IMR-90 (cell line): ENCODE data around the gene ATP11A. TPM values are rescaled to one million over a fixed set of nuclear protein-coding genes. Genes with fewer than 3 reads are reported as not detected.

Experiments
- ATAC-seq: fragments of 200-7000 bp; cut with Tn5 transposase; 2 replicates; pipeline ENCODE4 v1.9.1; 2020; ENCODE audit warnings: low read depth, mild to moderate bottlenecking, moderate library complexity
- BruUV-seq: library from RNA; stranded (reverse); fragments of 400-500 nt; replicated peaks from 2 replicates; lab custom pipeline; 2021; lab: Mats Ljungman, UMichigan
- CTCF ChIA-PET: fragments of 300-600 bp; formaldehyde crosslinking; extraction: SDS; loops from one replicate; lab custom pipeline; 2021; ENCODE audit warnings: antibody characterized with exemption; lab: Yijun Ruan, JAX
- POLR2A ChIA-PET: fragments of 300-600 bp; sonication (Branson Sonifier 250); formaldehyde crosslinking; loops from one replicate; lab custom pipeline; 2022; ENCODE audit warnings: antibody characterized with exemption; ENCODE audit not compliant: unreplicated experiment; lab: Charles Lee
- DNase-seq: peaks from one replicate; pipeline ENCODE4 v3.0.0; 2013
- H2AFZ ChIP-seq: replicated peaks from 2 replicates; pipeline ENCODE3; 2013; ENCODE audit warnings: low read length, mild to moderate bottlenecking; ENCODE audit not compliant: poor library complexity
- H2AK5ac ChIP-seq: 2 replicates; pipeline ENCODE4 v1.6.1; 2013; ENCODE audit warnings: low read depth, low read length, inconsistent platforms
- H2AK9ac ChIP-seq: replicated peaks from 2 replicates; pipeline ENCODE3; 2013; ENCODE audit warnings: mild to moderate bottlenecking, low read depth, low read length, moderate library complexity; ENCODE audit not compliant: poor library complexity
- H2BK120ac ChIP-seq: 2 replicates; pipeline ENCODE4 v1.6.1; 2013; ENCODE audit warnings: low read depth, low read length, inconsistent platforms
- H2BK15ac ChIP-seq: 3 replicates; pipeline ENCODE4 v1.6.1; 2013; ENCODE audit warnings: low read depth, low read length, inconsistent platforms
- H2BK20ac ChIP-seq: 2 replicates; pipeline ENCODE4 v1.6.1; 2013; ENCODE audit warnings: low read depth, mild to moderate bottlenecking, inconsistent platforms, low read length, moderate library complexity
- H2BK5ac ChIP-seq: 2 replicates; pipeline ENCODE4 v1.6.1; 2013; ENCODE audit warnings: mild to moderate bottlenecking, low read depth, low read length, inconsistent platforms; ENCODE audit not compliant: poor library complexity, severe bottlenecking
- H3K14ac ChIP-seq: replicated peaks from 2 replicates; pipeline ENCODE4 v1.6.1; 2013; ENCODE audit warnings: low read depth, low read length, inconsistent platforms
- H3K18ac ChIP-seq: 2 replicates; pipeline ENCODE4 v1.6.1; 2013; ENCODE audit warnings: low read depth, low read length, control low read depth
- H3K23ac ChIP-seq: 2 replicates; pipeline ENCODE4 v1.6.1; 2013; ENCODE audit warnings: low read depth, low read length, inconsistent platforms
- H3K27ac ChIP-seq: 2 replicates; pipeline ENCODE4 v1.5.1; 2013; ENCODE audit warnings: mild to moderate bottlenecking, control low read depth, low read length; ENCODE audit not compliant: insufficient read depth
- H3K27me3 ChIP-seq: 2 replicates; pipeline ENCODE4 v1.6.1; 2013; ENCODE audit warnings: low read length; ENCODE audit not compliant: control insufficient read depth, insufficient read depth
- H3K36me3 ChIP-seq: 2 replicates; pipeline ENCODE4 v1.6.1; 2013; ENCODE audit warnings: low read length, mixed read lengths; ENCODE audit not compliant: control insufficient read depth, insufficient read depth
- H3K4ac ChIP-seq: 2 replicates; pipeline ENCODE4 v1.6.1; 2013; ENCODE audit warnings: low read depth, low read length, inconsistent platforms
- H3K4me1 ChIP-seq: 2 replicates; pipeline ENCODE4 v1.6.1; 2013; ENCODE audit warnings: low read length, mixed read lengths; ENCODE audit not compliant: control insufficient read depth, insufficient read depth
- H3K4me2 ChIP-seq: 2 replicates; pipeline ENCODE4 v1.6.1; 2013; ENCODE audit warnings: low read depth, mild to moderate bottlenecking, control low read depth, low read length, moderate library complexity
- H3K4me3 ChIP-seq: 2 replicates; pipeline ENCODE4 v1.5.1; 2013; ENCODE audit warnings: low read depth, mild to moderate bottlenecking, control low read depth, low read length, moderate library complexity; ENCODE audit not compliant: insufficient read depth
- H3K56ac ChIP-seq: 2 replicates; pipeline ENCODE4 v1.6.1; 2013; ENCODE audit warnings: low read length, inconsistent platforms; ENCODE audit not compliant: insufficient read depth; ENCODE audit errors: extremely low read depth
- H3K79me1 ChIP-seq, 2 experiments: 2 replicates each; pipeline ENCODE4 v1.6.1; 2013; ENCODE audit warnings: low read length in 2 of 2, inconsistent platforms in 1 of 2, low read depth in 1 of 2
- H3K9ac ChIP-seq: 2 replicates; pipeline ENCODE4 v1.6.1; 2013; ENCODE audit warnings: low read depth, low read length, control low read depth
- H3K9me1 ChIP-seq: 2 replicates; pipeline ENCODE4 v1.6.1; 2013; ENCODE audit warnings: low read length, inconsistent platforms; ENCODE audit not compliant: insufficient read depth
- H3K9me3 ChIP-seq: 2 replicates; pipeline ENCODE4 v1.6.1; 2013; ENCODE audit warnings: low read length; ENCODE audit not compliant: control insufficient read depth, insufficient read depth
- H4K20me1 ChIP-seq: 2 replicates; pipeline ENCODE4 v1.6.1; 2013; ENCODE audit warnings: low read length, inconsistent platforms; ENCODE audit not compliant: insufficient read depth
- H4K5ac ChIP-seq: 2 replicates; pipeline ENCODE4 v1.6.1; 2013; ENCODE audit warnings: mild to moderate bottlenecking, low read depth, low read length, control low read depth
- H4K8ac ChIP-seq, 2 experiments: 2 replicates each; pipeline ENCODE4 v1.6.1; 2013; ENCODE audit warnings: low read depth in 2 of 2, low read length in 2 of 2, control low read depth in 1 of 2, inconsistent platforms in 1 of 2
- H4K91ac ChIP-seq: 2 replicates; pipeline ENCODE4 v1.6.1; 2013; ENCODE audit warnings: low read depth, low read length, inconsistent platforms; ENCODE audit not compliant: insufficient read depth
- BHLHE40 ChIP-seq: fragments of 150-350 bp; IDR thresholded peaks from 2 replicates; pipeline ENCODE4 v1.6.1; 2016; ENCODE audit warnings: mild to moderate bottlenecking, low read depth, low read length
- CEBPB ChIP-seq: IDR thresholded peaks from 2 replicates; pipeline ENCODE4 v1.6.1; 2012; ENCODE audit warnings: low read depth, low read length, improper control_type of control experiment
- CHD1 ChIP-seq: IDR thresholded peaks from 2 replicates; pipeline ENCODE4 v1.6.1; 2012; ENCODE audit warnings: low read depth, low read length, improper control_type of control experiment
- FOS ChIP-seq: fragments of 150-350 bp; IDR thresholded peaks from 2 replicates; pipeline ENCODE4 v1.6.1; 2016; ENCODE audit warnings: low read depth, low read length
- MAFK ChIP-seq: IDR thresholded peaks from 2 replicates; pipeline ENCODE4 v1.6.1; 2012; ENCODE audit warnings: low read depth, low read length, improper control_type of control experiment
- MAZ ChIP-seq: IDR thresholded peaks from 2 replicates; pipeline ENCODE4 v1.6.1; 2012; ENCODE audit warnings: low read depth, mild to moderate bottlenecking, low read length, improper control_type of control experiment, moderate library complexity, borderline replicate concordance
- MXI1 ChIP-seq: IDR thresholded peaks from 2 replicates; pipeline ENCODE4 v1.6.1; 2012; ENCODE audit warnings: low read depth, mild to moderate bottlenecking, low read length, moderate library complexity, borderline replicate concordance
- NFE2L2 ChIP-seq: fragments of 150-350 bp; IDR thresholded peaks from 2 replicates; pipeline ENCODE4 v1.6.1; 2016; ENCODE audit warnings: low read depth, mild to moderate bottlenecking, low read length
- POLR2A ChIP-seq: IDR thresholded peaks from 2 replicates; pipeline ENCODE4 v1.6.1; 2012; ENCODE audit warnings: mild to moderate bottlenecking, low read depth, low read length
- RAD21 ChIP-seq: IDR thresholded peaks from 2 replicates; pipeline ENCODE4 v1.6.1; 2012; ENCODE audit warnings: low read length, improper control_type of control experiment
- RCOR1 ChIP-seq: IDR thresholded peaks from 2 replicates; pipeline ENCODE4 v1.6.1; 2012; ENCODE audit warnings: mild to moderate bottlenecking, low read length, improper control_type of control experiment; ENCODE audit not compliant: insufficient replicate concordance
- RFX5 ChIP-seq: IDR thresholded peaks from 2 replicates; pipeline ENCODE4 v1.8.0; 2012; ENCODE audit warnings: low read depth, mild to moderate bottlenecking, low read length, moderate library complexity
- SMC3 ChIP-seq: fragments of 150-350 bp; IDR thresholded peaks from 2 replicates; pipeline ENCODE4 v1.6.1; 2016; ENCODE audit warnings: low read depth, mild to moderate bottlenecking, antibody characterized with exemption, low read length, moderate library complexity
- WGBS, 2 experiments: methylation state at CpG; one replicate each; pipeline versions ENCODE4 v1.1.5 to v1.1.7; 2013; ENCODE audit warnings: missing lambda C conversion rate in 2 of 2; ENCODE audit not compliant: insufficient read length in 1 of 2; ENCODE audit errors: extremely low coverage in 2 of 2; 5-methylcytosine and 5-hydroxymethylcytosine counted together
- dilution Hi-C: fragments of 300-500 bp; cut with HindIII; formaldehyde crosslinking; loops from one replicate; pipeline ENCODE4 v1.14.3; 2018; ENCODE audit warnings: low sequenced_read_pairs; ENCODE audit not compliant: unreplicated experiment
- in situ Hi-C: fragments of 300-500 bp; cut with MboI; formaldehyde crosslinking; loops from 3 replicates; pipeline ENCODE4 v1.14.3; 2019; ENCODE audit warnings: low sequenced_read_pairs, inconsistent platforms, mixed read lengths
- intact Hi-C: fragments of 100-400 bp; cut with micrococcal nuclease; formaldehyde crosslinking; loops from 2 replicates; pipeline ENCODE4 v1.10.0; 2022
- polyA plus RNA-seq, 3 experiments: library from polyadenylated mRNA; depleted of rRNA; stranded (reverse); fragments of >200 nt; gene quantifications; 2 replicates each; pipeline ENCODE4 v1.2.3, GENCODE V29; 2012; ENCODE audit warnings: low replicate concordance in 1 of 3
- total RNA-seq: library from RNA; depleted of rRNA; stranded (reverse); fragments of >200 nt; gene quantifications from 2 replicates; pipeline ENCODE4 v1.2.3, GENCODE V29; 2012
- TF ChIP-seq, protein P1 (sequence below): conservative IDR thresholded peaks from 2 replicates; pipeline ENCODE4 v1.5.1; 2012; ENCODE audit warnings: mild to moderate bottlenecking, low read depth, low read length, improper control_type of control experiment
- TF ChIP-seq, protein P2 (sequence below): fragments of 150-350 bp; IDR thresholded peaks from 2 replicates; pipeline ENCODE4 v1.6.1; 2017; ENCODE audit warnings: mild to moderate bottlenecking, antibody characterized with exemption, low read length, low read depth
- TF ChIP-seq, protein P3 (sequence below): fragments of 150-350 bp; IDR thresholded peaks from 2 replicates; pipeline ENCODE4 v1.6.1; 2016; ENCODE audit warnings: low read depth, mild to moderate bottlenecking, low read length, moderate library complexity, borderline replicate concordance

The ATP11A gene
- total and polyA plus RNA-seq, 2 of the 4 experiments (the other 2 are of a cell fraction), result 8.4 to 12.0 TPM

DNA sequence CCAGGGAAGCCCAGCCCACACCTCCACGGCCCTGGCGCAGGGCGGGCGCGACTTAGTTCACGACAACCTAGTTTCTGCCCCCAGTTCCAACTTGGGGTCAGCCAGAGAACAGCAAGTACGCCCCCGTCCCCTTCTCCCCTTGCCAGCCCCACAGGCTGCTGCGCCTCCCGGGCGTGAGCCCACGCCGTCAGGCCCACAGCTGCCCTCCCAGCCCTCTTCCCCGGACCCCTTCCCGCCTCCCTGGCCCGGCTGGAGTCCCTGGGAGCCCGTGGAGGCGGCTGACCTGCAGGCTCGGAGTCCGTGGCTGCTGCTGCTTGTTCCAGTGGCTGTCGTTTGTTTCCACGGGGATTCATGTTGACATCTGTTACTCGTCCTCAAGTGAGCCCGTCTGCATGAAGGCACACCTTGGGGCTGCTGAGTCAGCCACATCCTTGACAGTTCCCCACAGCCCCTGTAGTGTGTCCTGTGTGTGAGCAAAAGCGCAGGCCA, 86.0 kb downstream of the ATP11A start:
- Histone ChIP-seq H3K4me1 (peaks cover 8% of the 10 kb centered on the region), H3K9me1 (peaks cover 7% of the 10 kb centered on the region), H3K4me2 (no peak overlapping the region), H4K20me1 (peaks cover 24% of the 10 kb centered on the region), H4K91ac (no peak overlapping the region), H3K18ac (no peak overlapping the region), H3K14ac (no peak overlapping the region), H3K27ac (no peak overlapping the region), H2AFZ (no peak overlapping the region), H3K27me3 (no peaks in the 10 kb centered on the region), H2AK5ac (no peak overlapping the region), H3K9me3 (no peaks in the 10 kb centered on the region), H2BK15ac (no peak overlapping the region), H3K9ac (no peak overlapping the region), H3K56ac (no peak overlapping the region), H2AK9ac (no peak overlapping the region), H3K4ac (no peak overlapping the region), H3K79me1 (peaks cover 20 to 25% of the 10 kb centered on the region in 2 experiments; a peak in 3 of 4 replicates), H3K23ac (no peak overlapping the region), H4K5ac (no peak overlapping the region), H4K8ac (no peak overlapping the region), H3K36me3 (no peaks in the 10 kb centered on the region), H2BK20ac (no peak overlapping the region), H3K4me3 (no peak overlapping the region), H2BK5ac (no peak overlapping the region), H2BK120ac (no peak overlapping the region)
- CTCF ChIA-PET, result interaction anchor here (1.3 kb wide), 1 partner anchor 8 kb away, joined by 5 read pairs; no protein-coding TSS in a partner anchor
- DNase-seq (no peak), ATAC-seq (no peak)
- WGBS, 2 experiments, result 84% methylated on average over 6 of the region's 25 CpGs; no CpG with 5 or more reads in 1 of the 2 experiments
- POLR2A ChIA-PET, result no interaction called here
- no TSS peak for BruUV-seq
- intact Hi-C loops, result no loop called here
- no peak for TF ChIP-seq NFE2L2
- TF ChIP-seq RCOR1, result no peak
- TF ChIP-seq CEBPB, result no peak
- TF ChIP-seq POLR2A, result no peak
- no peak for TF ChIP-seq CHD1
- no peak for TF ChIP-seq FOS
- TF ChIP-seq RFX5, result no peak
- TF ChIP-seq, protein P1, sequence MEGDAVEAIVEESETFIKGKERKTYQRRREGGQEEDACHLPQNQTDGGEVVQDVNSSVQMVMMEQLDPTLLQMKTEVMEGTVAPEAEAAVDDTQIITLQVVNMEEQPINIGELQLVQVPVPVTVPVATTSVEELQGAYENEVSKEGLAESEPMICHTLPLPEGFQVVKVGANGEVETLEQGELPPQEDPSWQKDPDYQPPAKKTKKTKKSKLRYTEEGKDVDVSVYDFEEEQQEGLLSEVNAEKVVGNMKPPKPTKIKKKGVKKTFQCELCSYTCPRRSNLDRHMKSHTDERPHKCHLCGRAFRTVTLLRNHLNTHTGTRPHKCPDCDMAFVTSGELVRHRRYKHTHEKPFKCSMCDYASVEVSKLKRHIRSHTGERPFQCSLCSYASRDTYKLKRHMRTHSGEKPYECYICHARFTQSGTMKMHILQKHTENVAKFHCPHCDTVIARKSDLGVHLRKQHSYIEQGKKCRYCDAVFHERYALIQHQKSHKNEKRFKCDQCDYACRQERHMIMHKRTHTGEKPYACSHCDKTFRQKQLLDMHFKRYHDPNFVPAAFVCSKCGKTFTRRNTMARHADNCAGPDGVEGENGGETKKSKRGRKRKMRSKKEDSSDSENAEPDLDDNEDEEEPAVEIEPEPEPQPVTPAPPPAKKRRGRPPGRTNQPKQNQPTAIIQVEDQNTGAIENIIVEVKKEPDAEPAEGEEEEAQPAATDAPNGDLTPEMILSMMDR, result no peak
- TF ChIP-seq SMC3, result no peak
- TF ChIP-seq MAFK, result no peak
- TF ChIP-seq, protein P2, sequence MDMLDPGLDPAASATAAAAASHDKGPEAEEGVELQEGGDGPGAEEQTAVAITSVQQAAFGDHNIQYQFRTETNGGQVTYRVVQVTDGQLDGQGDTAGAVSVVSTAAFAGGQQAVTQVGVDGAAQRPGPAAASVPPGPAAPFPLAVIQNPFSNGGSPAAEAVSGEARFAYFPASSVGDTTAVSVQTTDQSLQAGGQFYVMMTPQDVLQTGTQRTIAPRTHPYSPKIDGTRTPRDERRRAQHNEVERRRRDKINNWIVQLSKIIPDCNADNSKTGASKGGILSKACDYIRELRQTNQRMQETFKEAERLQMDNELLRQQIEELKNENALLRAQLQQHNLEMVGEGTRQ, result no peak
- TF ChIP-seq MXI1, result no peak
- TF ChIP-seq BHLHE40, result no peak
- TF ChIP-seq MAZ, result no peak
- TF ChIP-seq, protein P3, sequence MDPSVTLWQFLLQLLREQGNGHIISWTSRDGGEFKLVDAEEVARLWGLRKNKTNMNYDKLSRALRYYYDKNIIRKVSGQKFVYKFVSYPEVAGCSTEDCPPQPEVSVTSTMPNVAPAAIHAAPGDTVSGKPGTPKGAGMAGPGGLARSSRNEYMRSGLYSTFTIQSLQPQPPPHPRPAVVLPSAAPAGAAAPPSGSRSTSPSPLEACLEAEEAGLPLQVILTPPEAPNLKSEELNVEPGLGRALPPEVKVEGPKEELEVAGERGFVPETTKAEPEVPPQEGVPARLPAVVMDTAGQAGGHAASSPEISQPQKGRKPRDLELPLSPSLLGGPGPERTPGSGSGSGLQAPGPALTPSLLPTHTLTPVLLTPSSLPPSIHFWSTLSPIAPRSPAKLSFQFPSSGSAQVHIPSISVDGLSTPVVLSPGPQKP, result no peak
- no peak for TF ChIP-seq RAD21
- in situ Hi-C loops, result no loop called here
- dilution Hi-C loops, result no loop called here
